Uterus (tissue), 4 donors: ENCODE data around the gene MUC12. TPM values are rescaled to one million over a fixed set of nuclear protein-coding genes. Genes with fewer than 3 reads are reported as not detected.
A peak's percentile ranks its signal among the peaks of the same experiment; 100 is the strongest.
"Not testable (repeated sequence)": the region's sequence is repeated elsewhere in the genome, so short reads cannot be mapped to it uniquely, and the experiment has no call there.

Source experiments
- DNase-seq, 2 donors: peaks; one replicate each; pipeline ENCODE4 v3.0.0-alpha.2; 2019 to 2020
- H3K27ac ChIP-seq, 2 donors: fragments of 200-600 bp; sonication (generic); 1 replicate in 1 of 2; 2 replicates in 1 of 2; pipeline ENCODE4 v1.5.1; 2016 to 2018
- H3K27me3 ChIP-seq, 2 donors: fragments of 200-600 bp; sonication (generic); one replicate each; pipeline ENCODE4 v1.5.1; 2018 to 2019; ENCODE audit warnings: control low read depth in 1 of 2
- H3K36me3 ChIP-seq, 2 donors: fragments of 200-600 bp; sonication (generic); one replicate each; pipeline ENCODE4 v1.5.1; 2019; ENCODE audit warnings: control low read depth in 1 of 2
- H3K4me1 ChIP-seq, 2 donors: fragments of 200-600 bp; sonication (generic); one replicate each; pipeline ENCODE4 v1.5.1; 2018 to 2019; ENCODE audit warnings: control low read depth in 1 of 2
- H3K4me3 ChIP-seq, 2 donors: fragments of 200-600 bp; sonication (generic); 1 replicate in 1 of 2; 2 replicates in 1 of 2; pipeline ENCODE4 v1.5.1; 2018 to 2019; ENCODE audit warnings: mild to moderate bottlenecking in 1 of 2
- H3K9me3 ChIP-seq, 2 donors: fragments of 200-600 bp; sonication (generic); one replicate each; pipeline ENCODE4 v1.5.1; 2019; ENCODE audit warnings: control low read depth in 1 of 2
- CTCF ChIP-seq, 4 experiments: fragments of 200-600 bp in 2 of 4; fragments of 450-650 bp in 2 of 4; sonication (generic) in 2 of 4; IDR thresholded peaks; one replicate each; pipeline ENCODE4 v1.5.1; 2016 to 2019; ENCODE audit warnings: antibody characterized with exemption in 4 of 4, mild to moderate bottlenecking in 2 of 4, moderate library complexity in 1 of 4
- POLR2A ChIP-seq, 2 donors: fragments of 450-650 bp; IDR thresholded peaks; one replicate each; pipeline ENCODE4 v1.6.1; 2016; ENCODE audit warnings: antibody characterized with exemption in 2 of 2, mild to moderate bottlenecking in 1 of 2, moderate library complexity in 1 of 2
- intact Hi-C: fragments of 100-400 bp; cut with DNase I; formaldehyde crosslinking; loops from one replicate; pipeline ENCODE4 v1.15.1; 2023; ENCODE audit warnings: low total_unique reads
- total RNA-seq, 4 donors: library from RNA; depleted of rRNA in 3 of 4; stranded (reverse); fragments of >200 nt in 3 of 4; gene quantifications; one replicate each; pipeline versions ENCODE4 v1.1.0 to v1.2.4, GENCODE V29; 2014 to 2023
- donor health status: DM: yes; HTN: yes; CAD: no.

The MUC12 gene
- total RNA-seq, 4 donors from 2014 or later = 0.03 to 14.9 (median 0.29) TPM; not detected in 1

- Histone ChIP-seq H3K27ac (no peak overlapping the region), H3K36me3 (no peaks in the 10 kb centered on the region), H3K9me3 (no peaks in the 10 kb centered on the region), H3K4me1 (no peaks in the 10 kb centered on the region), H3K27me3 (no peaks in the 10 kb centered on the region), H3K4me3 (no peak overlapping the region)
- TF ChIP-seq CTCF (IDR thresholded peaks at IDR 0.05) = no peak
- TF ChIP-seq POLR2A (IDR thresholded peaks at IDR 0.05) = no peak
- DNase-seq = no peak
- intact Hi-C loops = no loop called here
Measured at GRCh38 chr7:101035941-101036340, 66.6 kb downstream of the MUC12 start.

GRCh38 chr7:101041283-101041682 lies 71.9 kb downstream of the MUC12 start:
- H3K4me1 ChIP-seq, H3K36me3 ChIP-seq, intact Hi-C loops, H3K9me3 ChIP-seq, H3K4me3 ChIP-seq, H3K27me3 ChIP-seq, H3K27ac ChIP-seq, DNase-seq: not testable (repeated sequence)

GRCh38 chr7:101058355-101058754 lies 89.0 kb downstream of the MUC12 start:
- no peaks in the 10 kb centered on the region for H3K4me1 ChIP-seq
- TF ChIP-seq POLR2A (IDR thresholded peaks at IDR 0.05) (no peak), CTCF (IDR thresholded peaks at IDR 0.05) (no peak)
- intact Hi-C loops = loop anchor here (2.0 kb wide), 1 partner anchor 162 kb away; no protein-coding TSS in a partner anchor
- H3K9me3 ChIP-seq = no peaks in the 10 kb centered on the region
- H3K27ac ChIP-seq = no peak overlapping the region
- no peak overlapping the region for H3K4me3 ChIP-seq
- no peaks in the 10 kb centered on the region for H3K36me3 ChIP-seq
- peaks cover 0 to 6% of the 10 kb centered on the region in 2 donors for H3K27me3 ChIP-seq
- peak; percentile 33 to 39 for DNase-seq

- TF ChIP-seq CTCF (IDR thresholded peaks at IDR 0.05) (no peak), POLR2A (IDR thresholded peaks at IDR 0.05) (no peak)
- Histone ChIP-seq H3K36me3 (no peaks in the 10 kb centered on the region), H3K27ac (no peak overlapping the region), H3K4me3 (no peak overlapping the region), H3K9me3 (no peaks in the 10 kb centered on the region), H3K4me1 (no peaks in the 10 kb centered on the region), H3K27me3 (peaks cover 0 to 6% of the 10 kb centered on the region in 2 donors)
- intact Hi-C loops = loop anchor here (2.0 kb wide), 1 partner anchor 163 kb away; no protein-coding TSS in a partner anchor
- no peak for DNase-seq
Measured at GRCh38 chr7:101059620-101059942, 90.2 kb downstream of the MUC12 start.

GRCh38 chr7:101060992-101061391 lies 91.6 kb downstream of the MUC12 start:
- Histone ChIP-seq H3K9me3 (no peaks in the 10 kb centered on the region), H3K4me3 (no peak overlapping the region), H3K27me3 (peaks cover 0 to 6% of the 10 kb centered on the region in 2 donors), H3K4me1 (no peaks in the 10 kb centered on the region), H3K36me3 (no peaks in the 10 kb centered on the region), H3K27ac (no peak overlapping the region)
- intact Hi-C loops = no loop called here
- no peak for DNase-seq
- TF ChIP-seq CTCF (IDR thresholded peaks at IDR 0.05) = no peak
- no peak for TF ChIP-seq POLR2A (IDR thresholded peaks at IDR 0.05)

GRCh38 chr7:101064176-101064550 lies 94.8 kb downstream of the MUC12 start:
- H3K36me3 ChIP-seq, H3K4me1 ChIP-seq, H3K9me3 ChIP-seq, H3K27me3 ChIP-seq, intact Hi-C loops, DNase-seq, H3K4me3 ChIP-seq, H3K27ac ChIP-seq: not testable (repeated sequence)

GRCh38 chr7:101065162-101065561 lies 95.8 kb downstream of the MUC12 start:
- DNase-seq, H3K9me3 ChIP-seq, H3K4me3 ChIP-seq, H3K27me3 ChIP-seq, H3K27ac ChIP-seq, H3K4me1 ChIP-seq, H3K36me3 ChIP-seq, intact Hi-C loops: not testable (repeated sequence)
